GM19397 (cell line): ENCODE data around the gene GORASP1.
"Not testable (repeated sequence)": the region's sequence is repeated elsewhere in the genome, so short reads cannot be mapped to it uniquely, and the experiment has no call there.

Experiments
- ATAC-seq: cut with Tn5 transposase; IDR thresholded peaks from one replicate; pipeline ENCODE4 v1.9.1; 2021; ENCODE audit warnings: mild to moderate bottlenecking, moderate library complexity; ENCODE audit not compliant: unreplicated experiment

The GORASP1 gene

GRCh38 chr3:39075910-39076309 is 31.5 kb downstream of the GORASP1 start:
- no peak for ATAC-seq

- ATAC-seq = no peak
Observed at GRCh38 chr3:39068556-39068955, 38.9 kb downstream of the GORASP1 start.

DNA sequence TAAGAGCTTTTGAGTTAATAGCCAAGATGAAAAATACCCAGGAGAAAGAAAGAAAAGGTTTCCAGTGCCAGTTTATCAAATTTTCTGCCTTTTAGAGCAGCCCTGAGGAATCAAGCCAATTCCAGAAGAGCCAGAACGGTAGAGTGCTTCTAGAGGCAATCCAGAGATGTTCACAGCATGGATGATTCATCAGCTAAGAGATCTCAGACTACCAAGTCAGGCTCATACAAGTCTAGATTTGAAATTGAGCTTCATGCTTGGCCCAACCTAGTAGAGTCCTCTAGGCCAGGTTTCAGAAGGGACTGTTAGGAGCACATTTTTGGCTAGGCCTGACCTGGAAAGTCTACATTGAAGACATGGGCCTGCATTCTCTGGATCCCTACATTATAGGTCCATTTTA is 40.1 kb downstream of the GORASP1 start:
- ATAC-seq = no peak

DNA sequence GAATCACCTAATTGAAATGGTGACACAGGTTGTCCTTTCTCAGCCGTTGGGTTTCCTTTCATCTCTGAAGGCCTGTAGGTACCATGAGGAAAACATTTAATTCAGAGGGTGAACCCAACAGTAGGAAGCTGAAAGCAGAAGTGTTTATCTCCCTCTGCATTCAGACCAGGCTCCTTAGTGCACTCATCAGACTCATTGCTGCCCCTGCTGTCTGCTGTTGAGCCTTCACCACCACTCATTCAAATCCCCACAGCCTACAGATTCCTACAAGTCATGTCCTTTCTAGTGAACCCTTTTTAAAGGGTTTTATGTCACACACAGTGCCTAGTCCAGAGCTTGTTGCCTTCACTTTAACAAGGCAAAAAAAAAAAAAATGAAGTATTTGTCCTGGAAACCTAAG is 42.2 kb downstream of the GORASP1 start:
- ATAC-seq = peak; percentile 93

DNA sequence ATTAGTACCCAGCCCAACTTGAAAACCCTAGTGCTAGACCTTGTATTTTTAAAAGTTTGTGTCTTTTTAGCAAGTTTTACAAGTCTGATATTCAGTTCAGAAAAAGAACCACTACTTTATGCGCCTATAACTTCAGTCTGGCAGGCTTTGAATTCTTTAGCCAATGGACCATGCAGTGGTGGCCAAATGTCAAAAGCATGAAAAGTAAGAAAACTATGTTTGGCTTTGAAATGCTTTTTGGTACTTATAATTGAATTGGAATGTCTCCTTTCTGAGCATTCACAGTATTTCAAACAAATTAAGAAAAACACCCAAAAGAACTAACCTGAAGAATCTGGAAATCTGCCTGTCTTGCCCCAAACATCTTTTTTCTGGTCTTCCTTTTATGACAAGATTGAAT is 42.8 kb downstream of the GORASP1 start:
- no peak for ATAC-seq

GRCh38 chr3:39063143-39063542 is 44.3 kb downstream of the GORASP1 start:
- ATAC-seq = no peak

- no peak for ATAC-seq
Observed at GRCh38 chr3:39062180-39062579, 45.2 kb downstream of the GORASP1 start.

GRCh38 chr3:39061228-39061627 is 46.2 kb downstream of the GORASP1 start:
- not testable (repeated sequence) for ATAC-seq

- ATAC-seq = no peak
Observed at GRCh38 chr3:39056151-39056550, 51.3 kb downstream of the GORASP1 start.

DNA sequence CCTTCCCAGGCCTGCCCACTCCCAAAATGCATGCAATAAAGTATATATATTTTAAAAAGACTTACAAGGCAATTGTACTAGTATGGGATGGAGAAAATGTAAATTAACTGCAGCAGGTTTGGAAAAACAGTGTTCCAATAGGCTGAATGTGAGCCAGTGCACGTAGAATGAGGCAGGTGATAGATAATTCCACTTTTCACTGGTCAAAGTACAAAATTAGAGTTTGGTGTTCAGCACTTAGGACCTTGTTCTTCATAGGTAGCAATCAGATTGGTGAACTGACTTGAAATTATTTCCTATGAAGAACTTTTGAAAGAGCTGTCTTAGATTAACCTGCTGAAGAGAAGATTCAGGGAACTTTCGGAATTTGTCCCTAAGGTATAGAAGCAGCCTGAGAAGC is 53.7 kb downstream of the GORASP1 start:
- no peak for ATAC-seq

DNA sequence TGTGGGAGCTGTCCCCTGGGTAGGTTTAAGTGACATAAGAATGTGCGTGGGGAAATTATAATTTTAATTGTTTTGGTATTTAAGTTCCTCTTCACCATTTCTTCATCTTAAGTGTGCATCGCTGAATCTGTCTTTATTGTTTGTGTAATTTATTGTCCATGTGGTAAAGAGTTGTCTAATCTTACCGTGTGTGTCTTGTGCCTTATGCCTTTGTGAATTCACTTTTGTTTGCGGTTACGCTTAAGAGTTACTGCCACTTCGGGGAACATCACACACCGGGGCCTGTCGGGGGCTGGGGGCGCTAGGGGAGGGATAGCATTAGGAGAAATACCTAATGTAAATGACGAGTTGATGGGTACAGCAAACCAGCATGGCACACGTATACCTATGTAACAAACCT is 54.8 kb downstream of the GORASP1 start:
- ATAC-seq = no peak

DNA sequence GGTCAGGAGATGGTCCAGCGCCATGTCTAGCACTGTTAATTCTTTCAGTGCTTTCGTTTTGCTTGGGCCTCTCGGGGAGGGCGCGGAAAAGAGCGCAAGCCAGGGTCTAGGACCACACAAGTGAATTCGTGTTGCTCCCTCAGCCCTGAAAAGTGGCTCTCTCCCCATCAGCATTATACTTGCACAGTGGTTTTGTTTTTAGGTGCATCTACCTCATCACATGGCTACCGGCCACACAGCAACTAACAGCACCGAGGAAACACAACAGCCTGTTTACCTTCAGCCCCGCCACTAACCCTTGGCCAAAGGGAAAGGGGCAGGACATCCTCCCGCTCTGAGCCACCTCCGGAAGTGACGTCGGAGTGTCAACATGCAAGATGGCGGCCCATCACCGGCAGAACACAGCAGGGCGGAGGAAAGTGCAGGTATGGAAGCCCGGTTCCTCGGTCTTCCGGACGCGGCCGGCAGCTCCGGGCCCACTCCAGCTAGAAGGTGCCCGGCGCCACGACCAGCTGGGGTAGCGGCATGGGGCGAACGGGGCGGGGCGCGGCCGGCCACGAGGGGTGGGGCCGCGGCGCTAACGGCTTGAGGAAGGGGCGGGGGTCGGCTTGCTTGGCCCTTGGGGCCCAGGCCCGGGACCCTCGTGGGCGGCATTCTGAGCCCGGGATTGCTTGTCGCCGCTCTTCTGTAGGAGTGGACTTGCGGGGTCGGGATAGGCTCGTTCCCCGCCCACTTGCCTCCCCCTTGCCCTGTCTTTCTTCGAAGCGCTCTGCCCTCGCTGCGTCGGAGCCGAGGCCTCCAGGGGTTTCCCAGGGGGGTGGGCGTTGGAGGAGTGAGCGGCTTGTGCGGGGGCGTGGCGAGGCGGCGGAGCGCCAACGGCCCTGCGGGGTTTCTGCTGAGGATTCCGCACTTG is 55.5 kb downstream of the GORASP1 start, which contains the start of the genes SCN11A and WDR48:
Gene SCN11A (minus strand): TSS at position 296 of the 913 bp plus-strand sequence. CDS start 101,582 bp downstream, outside the sequence.
Gene WDR48 (plus strand): TSS at position 368 of the 913 bp plus-strand sequence. CDS start 10 bp downstream, at position 378.
- ATAC-seq = peak; percentile 99

DNA sequence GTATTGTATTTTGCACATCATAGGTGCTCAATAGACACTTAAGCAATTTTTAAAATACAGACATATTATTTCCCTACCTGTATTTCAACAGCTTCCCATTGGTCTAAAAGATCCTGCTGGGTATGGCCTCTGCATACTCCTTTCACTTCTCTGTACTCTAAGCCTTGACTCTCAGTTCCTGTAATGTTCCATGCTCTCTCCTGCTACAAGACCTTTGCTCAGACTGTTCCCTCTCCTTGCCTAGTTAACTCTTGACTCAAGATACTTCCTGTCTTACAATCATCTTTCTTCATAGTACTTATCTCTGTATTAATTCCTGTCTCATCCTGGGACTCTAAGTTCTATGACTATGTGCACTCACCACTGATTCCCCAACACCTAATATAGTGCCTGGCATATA is 57.4 kb downstream of the GORASP1 start:
- no peak for ATAC-seq
